ENCODE data around the gene TDP2.
"Not testable (repeated sequence)": the region's sequence is repeated elsewhere in the genome, so short reads cannot be mapped to it uniquely, and the experiment has no call there.

TDP2 gene

DNA sequence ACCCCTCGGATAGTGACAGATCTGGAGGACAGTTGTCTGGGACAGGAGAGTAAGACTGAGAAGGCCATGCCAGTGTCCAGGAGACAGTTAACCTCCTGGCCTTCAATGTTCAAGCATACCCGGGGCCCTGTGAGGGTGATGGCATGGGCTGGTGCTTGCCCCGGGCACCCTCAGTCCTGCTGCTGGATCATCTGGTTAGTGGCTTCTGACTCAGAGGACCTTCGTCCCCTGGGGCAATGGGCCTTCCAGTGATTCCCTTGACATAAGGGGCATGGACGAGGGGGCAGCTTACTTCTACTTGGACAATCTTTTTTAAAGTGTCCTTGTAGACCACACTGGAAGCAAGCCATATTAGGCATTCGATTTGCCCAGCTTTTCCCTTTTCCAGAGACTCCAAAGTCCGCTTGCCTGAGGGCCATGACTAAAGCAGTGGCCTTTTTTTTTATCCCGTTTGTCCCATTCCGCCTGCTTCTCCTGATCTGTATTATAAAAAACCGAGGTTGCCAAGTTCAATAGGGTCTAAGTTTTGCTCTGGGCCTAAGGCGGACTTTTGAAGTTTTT, 12.2 kb upstream of the TDP2 start:
- not testable (repeated sequence) for DNase-seq (ENCODE audit: low spot score)

GRCh38 chr6:24673625-24674024, 6.9 kb upstream of the TDP2 start:
- no peak for DNase-seq (ENCODE audit: low spot score)

DNA sequence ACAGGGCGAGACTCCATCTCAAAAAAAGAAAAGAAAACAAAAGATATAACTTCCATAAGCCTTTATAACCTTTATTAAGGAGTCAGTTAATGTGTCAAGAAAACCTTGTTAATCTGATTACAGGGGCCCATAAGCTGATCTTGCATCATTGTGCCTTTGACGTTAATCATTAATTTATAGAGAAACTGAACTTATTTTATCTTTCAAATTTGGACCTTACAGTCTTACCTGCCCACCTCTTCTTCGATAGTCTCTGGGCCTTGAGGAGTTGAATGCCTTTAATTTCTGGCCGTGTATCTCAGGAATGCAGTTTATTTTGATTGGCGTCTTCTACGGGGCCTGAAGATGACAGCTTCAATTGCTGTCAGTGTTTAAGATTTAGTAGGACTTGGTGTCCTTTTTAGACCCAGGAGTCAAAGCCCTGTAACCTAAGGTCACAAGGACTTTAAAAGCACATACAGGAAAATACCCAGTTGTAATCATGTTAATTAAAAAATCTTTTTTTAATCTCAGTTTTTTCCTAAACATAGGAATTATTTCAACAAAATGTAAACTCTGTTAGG, 6.0 kb upstream of the TDP2 start:
- DNase-seq (ENCODE audit: low spot score): no peak

GRCh38 chr6:24671077-24671476, 4.4 kb upstream of the TDP2 start:
- not testable (repeated sequence) for DNase-seq (ENCODE audit: low spot score)

DNA sequence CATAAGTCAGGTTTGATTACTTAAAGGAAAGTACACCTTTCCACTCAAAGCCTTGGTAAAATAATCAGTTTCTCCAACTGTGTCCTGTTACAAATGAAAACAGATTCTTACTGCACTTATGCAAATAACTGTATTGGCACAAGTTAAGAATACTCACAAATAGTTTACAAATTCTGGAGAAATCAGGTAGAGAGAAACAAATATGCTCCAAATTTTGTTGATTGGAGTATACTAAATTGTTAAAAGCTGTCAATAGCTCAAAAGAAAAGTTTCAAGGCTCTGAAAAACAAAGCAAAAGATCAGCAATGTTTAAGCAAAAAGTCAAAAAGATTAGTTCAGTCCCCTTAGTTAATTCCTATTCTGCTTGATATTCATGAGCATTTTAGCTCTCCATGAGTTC, 3.8 kb upstream of the TDP2 start:
- not testable (repeated sequence) for DNase-seq (ENCODE audit: low spot score)

GRCh38 chr6:24668997-24669361, 2.3 kb upstream of the TDP2 start:
- DNase-seq (ENCODE audit: low spot score): no peak

GRCh38 chr6:24668066-24668996, 1.6 kb upstream of the TDP2 start:
- peak; percentile 16 for DNase-seq (ENCODE audit: low spot score)

GRCh38 chr6:24667378-24667803, 692 bp upstream of the TDP2 start:
- DNase-seq (ENCODE audit: low spot score): peak; percentile 18

GRCh38 chr6:24666097-24666640, 530 bp downstream of the TDP2 start:
- DNase-seq (ENCODE audit: low spot score): no peak

DNA sequence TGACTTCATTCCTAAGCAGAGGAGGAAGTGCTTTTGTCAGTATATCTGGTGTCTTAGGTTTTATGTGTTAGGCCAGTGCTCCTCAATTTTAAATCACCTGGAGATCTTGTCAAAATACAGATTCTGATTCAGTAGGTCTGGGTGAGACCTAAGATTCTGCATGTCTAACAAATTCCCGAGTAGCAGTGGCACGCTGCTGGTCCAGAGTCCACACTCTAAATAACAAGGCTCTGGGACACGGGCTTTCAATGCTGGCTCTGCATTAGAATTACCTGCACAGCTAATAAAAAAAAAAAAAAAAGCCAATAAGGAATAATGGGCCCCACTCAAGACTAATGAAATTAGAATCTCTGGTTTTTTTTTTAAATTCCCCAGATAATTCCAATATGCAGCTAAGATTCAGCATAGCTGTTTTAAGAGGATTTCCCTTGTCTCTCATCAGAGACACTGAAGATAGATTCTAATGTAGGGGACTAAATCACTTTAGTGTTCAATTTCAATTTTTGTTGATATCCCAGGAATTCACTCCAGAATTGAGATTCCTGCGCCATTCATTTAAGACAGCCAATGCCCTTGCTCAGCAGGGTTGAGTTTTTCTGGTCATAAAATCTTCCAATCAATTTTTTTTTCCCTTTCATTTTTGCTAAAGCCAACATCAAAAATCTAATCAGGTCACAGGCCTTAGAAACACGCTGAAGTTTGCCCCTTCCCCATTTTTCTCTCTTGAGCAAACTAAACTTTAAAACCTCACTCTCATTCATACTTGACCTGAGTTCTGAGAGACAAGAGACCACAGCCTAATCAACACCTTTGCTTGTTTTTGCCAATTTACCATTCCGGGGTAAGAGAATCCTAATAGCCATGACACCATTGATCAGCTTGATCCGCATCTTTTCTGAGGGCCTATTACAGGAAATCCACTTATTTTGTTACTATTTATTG, 2.4 kb downstream of the TDP2 start:
- DNase-seq (ENCODE audit: low spot score): no peak

DNA sequence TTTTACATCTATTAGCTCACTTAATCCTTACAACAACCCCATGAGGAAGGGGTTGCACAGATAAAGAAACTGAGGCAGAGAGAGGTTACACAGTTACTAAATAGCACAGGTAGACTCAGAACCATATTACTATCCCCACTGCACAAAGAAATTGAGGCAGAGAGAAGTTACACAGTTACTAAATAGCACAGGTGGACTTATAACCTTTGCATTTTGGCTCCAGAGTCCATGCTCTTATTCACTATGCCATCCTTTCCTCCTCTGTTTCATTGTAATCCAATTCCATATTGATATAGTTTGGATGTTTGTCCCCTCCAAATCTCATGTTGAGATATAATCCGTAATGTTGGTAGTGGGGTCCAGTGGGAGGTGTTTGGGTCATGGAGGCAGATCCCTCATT, 3.5 kb downstream of the TDP2 start:
- no peak for DNase-seq (ENCODE audit: low spot score)

DNA sequence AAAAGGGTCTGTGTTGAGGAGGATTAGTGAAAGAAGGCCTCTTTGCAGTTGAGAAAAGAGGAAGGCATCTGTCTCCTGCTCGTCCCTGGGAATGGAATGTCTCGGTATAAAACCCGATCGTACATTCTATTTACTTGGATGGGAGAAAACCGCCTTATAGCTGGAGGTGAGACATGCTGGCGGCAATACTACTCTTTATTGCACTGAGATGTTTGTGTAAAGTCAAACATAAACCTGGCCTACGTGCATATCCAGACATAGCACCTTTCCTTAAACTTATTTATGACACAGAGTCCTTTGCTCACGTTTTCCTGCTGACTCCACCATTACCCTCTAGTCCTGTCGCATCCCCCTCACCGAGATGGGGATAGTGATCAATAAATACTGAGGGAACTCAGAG, 4.5 kb downstream of the TDP2 start:
- DNase-seq (ENCODE audit: low spot score): no peak

GRCh38 chr6:24661759-24662158, 4.9 kb downstream of the TDP2 start:
- DNase-seq (ENCODE audit: low spot score): not testable (repeated sequence)

GRCh38 chr6:24660105-24660504, 6.6 kb downstream of the TDP2 start:
- DNase-seq (ENCODE audit: low spot score): no peak

GRCh38 chr6:24659561-24659960, 7.1 kb downstream of the TDP2 start:
- DNase-seq (ENCODE audit: low spot score): no peak

GRCh38 chr6:24658573-24659560, 7.8 kb downstream of the TDP2 start:
- DNase-seq (ENCODE audit: low spot score): no peak

DNA sequence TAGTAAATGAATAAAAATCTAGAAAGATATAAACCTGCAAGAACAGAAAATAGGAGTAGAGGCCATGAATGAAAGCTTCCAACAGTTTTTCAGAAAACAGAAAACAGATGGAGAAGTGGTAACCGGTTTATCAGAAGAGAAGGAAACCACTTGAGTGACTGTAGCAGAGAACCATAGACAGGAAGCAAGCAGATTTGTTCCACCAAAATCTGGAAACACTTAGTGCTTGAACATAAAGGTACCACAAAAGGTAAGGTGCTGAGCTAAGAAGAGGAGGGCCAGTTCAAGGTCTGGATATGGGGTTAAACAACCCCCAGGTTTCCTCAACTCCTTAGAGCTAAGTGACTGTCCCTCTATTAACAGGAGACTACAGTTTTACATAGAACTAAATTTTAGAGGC, 11.5 kb downstream of the TDP2 start:
- DNase-seq (ENCODE audit: low spot score): no peak

GRCh38 chr6:24650365-24650764, 16.3 kb downstream of the TDP2 start:
- DNase-seq (ENCODE audit: low spot score): no peak

- DNase-seq (ENCODE audit: low spot score): no peak
These were observed 17.0 kb downstream of the TDP2 start for GRCh38 chr6:24649691-24650090.

DNA sequence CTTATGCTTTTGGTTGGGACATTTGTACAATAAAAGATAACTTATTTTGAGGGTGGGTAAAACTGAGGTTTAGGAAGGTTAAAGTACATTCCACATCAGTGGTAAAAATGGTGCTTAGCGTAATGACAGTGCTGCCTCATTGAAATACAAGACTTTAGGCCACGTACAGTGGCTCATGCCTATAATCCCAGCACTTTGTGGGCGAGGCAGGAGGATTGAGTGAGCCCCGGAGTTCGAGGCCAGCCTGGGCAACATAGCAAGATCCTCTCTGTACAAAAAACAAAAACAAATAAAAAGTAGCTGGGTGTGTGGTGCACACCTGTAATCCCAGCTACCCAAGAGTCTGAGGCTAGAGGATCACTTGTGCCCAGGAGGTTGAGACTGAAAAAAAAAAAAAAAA, 18.4 kb downstream of the TDP2 start:
- DNase-seq (ENCODE audit: low spot score): no peak

- DNase-seq (ENCODE audit: low spot score): no peak
These were observed 19.9 kb downstream of the TDP2 start for GRCh38 chr6:24646771-24647170.
